Chondrocyte (in vitro differentiated cells): Measurements from ENCODE around the gene JAK3. TPM values are rescaled to one million over a fixed set of nuclear protein-coding genes. Genes with fewer than 3 reads are reported as not detected.
A peak's percentile ranks its signal among the peaks of the same experiment; 100 is the strongest.

ENCODE experiments used
- DNase-seq: peaks from one replicate; pipeline ENCODE4 v3.0.0; 2021; ENCODE audit warnings: mixed read lengths, low spot score
- H3K27ac Mint-ChIP-seq: one replicate; pipeline ENCODE4 v1.8.0; 2021; ENCODE audit warnings: mild to moderate bottlenecking, moderate library complexity, mixed read lengths; ENCODE audit not compliant: unreplicated experiment
- H3K27me3 Mint-ChIP-seq: 2 replicates; pipeline ENCODE4 v1.8.0; 2021; ENCODE audit warnings: low read depth, mixed read lengths
- H3K36me3 Mint-ChIP-seq: 2 replicates; pipeline ENCODE4 v1.8.0; 2021; ENCODE audit warnings: low read depth, mixed read lengths
- H3K4me1 Mint-ChIP-seq: 2 replicates; pipeline ENCODE4 v1.8.0; 2021; ENCODE audit warnings: low read depth, mild to moderate bottlenecking, mixed read lengths
- H3K4me3 Mint-ChIP-seq: one replicate; pipeline ENCODE4 v1.8.0; 2021; ENCODE audit warnings: mild to moderate bottlenecking, moderate library complexity, mixed read lengths; ENCODE audit not compliant: unreplicated experiment
- H3K9me3 Mint-ChIP-seq: 2 replicates; pipeline ENCODE4 v1.8.0; 2021; ENCODE audit warnings: low read depth, mixed read lengths
- total RNA-seq: library from RNA; stranded (reverse); gene quantifications from 3 replicates; pipeline ENCODE4 v1.2.1, GENCODE V29; 2021
- TF ChIP-seq, protein P1 (sequence below): fragments of 200-600 bp; sonication (generic); IDR thresholded peaks from 2 replicates; pipeline ENCODE4 v1.5.0; 2021; ENCODE audit warnings: antibody characterized with exemption, mild to moderate bottlenecking, moderate library complexity

Gene JAK3
- total RNA-seq, 1 donor from 2014 or later, result 7.7 TPM

- Mint-ChIP-seq H3K27me3 (peaks cover 21% of the 10 kb centered on the region), H3K36me3 (no peaks in the 10 kb centered on the region), H3K4me3 (no peak overlapping the region), H3K4me1 (peaks cover 7% of the 10 kb centered on the region), H3K9me3 (no peaks in the 10 kb centered on the region), H3K27ac (no peak overlapping the region)
- TF ChIP-seq, protein P1, sequence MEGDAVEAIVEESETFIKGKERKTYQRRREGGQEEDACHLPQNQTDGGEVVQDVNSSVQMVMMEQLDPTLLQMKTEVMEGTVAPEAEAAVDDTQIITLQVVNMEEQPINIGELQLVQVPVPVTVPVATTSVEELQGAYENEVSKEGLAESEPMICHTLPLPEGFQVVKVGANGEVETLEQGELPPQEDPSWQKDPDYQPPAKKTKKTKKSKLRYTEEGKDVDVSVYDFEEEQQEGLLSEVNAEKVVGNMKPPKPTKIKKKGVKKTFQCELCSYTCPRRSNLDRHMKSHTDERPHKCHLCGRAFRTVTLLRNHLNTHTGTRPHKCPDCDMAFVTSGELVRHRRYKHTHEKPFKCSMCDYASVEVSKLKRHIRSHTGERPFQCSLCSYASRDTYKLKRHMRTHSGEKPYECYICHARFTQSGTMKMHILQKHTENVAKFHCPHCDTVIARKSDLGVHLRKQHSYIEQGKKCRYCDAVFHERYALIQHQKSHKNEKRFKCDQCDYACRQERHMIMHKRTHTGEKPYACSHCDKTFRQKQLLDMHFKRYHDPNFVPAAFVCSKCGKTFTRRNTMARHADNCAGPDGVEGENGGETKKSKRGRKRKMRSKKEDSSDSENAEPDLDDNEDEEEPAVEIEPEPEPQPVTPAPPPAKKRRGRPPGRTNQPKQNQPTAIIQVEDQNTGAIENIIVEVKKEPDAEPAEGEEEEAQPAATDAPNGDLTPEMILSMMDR, result no peak
- no peak for DNase-seq
Observed at GRCh38 chr19:17775991-17776803, 71.6 kb downstream of the JAK3 start.

DNA sequence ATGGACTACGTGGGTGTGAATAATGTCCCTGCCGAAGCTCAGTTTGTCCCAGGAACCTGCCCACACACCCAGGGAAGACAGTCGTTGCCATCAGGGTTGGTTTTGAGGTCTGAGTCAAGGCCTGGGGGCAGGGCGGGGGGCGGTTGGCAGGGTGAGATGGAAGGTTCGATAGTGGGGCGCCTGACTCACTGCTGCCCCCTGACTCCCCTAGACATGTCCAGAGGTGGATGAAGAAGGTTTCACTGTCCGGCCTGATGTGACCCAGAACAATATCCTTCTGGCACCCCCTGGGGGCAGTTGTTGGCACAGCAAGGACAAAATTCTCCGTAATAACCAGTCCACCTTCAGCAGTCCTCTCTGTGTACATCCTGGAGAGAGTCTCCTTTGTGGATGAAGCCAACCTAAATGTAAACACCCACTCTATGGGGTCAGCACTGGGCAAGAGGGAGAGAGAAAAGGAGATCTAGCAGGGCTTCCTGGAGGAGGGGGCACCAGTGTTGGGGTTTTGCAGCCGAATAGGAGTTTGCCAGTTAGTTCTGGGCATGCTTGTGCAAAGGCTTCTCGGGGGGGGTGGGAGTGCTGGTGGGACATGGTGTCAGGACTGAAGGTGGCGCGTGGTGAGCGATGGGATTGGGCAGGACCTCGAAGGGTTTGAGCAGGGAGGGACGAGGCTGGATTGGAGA, 72.4 kb downstream of the JAK3 start:
- Mint-ChIP-seq H3K27me3 (peaks cover 21% of the 10 kb centered on the region), H3K9me3 (no peaks in the 10 kb centered on the region), H3K4me3 (no peak overlapping the region), H3K4me1 (peaks cover 7% of the 10 kb centered on the region), H3K27ac (no peak overlapping the region), H3K36me3 (no peaks in the 10 kb centered on the region)
- DNase-seq, result no peak
- TF ChIP-seq, protein P1, result peak; percentile 81

Other genes with a start within 250 kb of the JAK3 start
- 2.0 to 3.9 TPM (median 2.1 TPM) in 3 replicates for gene UNC13A, start 159.6 kb downstream of the JAK3 start, total RNA-seq
- 34.7 to 64.4 TPM (median 61.3 TPM) in 3 replicates for gene MAP1S, start 128.5 kb downstream of the JAK3 start, total RNA-seq
- 0.22 to 0.70 TPM (median 0.49 TPM) in 3 replicates for gene FCHO1, start 96.5 kb downstream of the JAK3 start, total RNA-seq
- not detected in 3 replicates for gene B3GNT3, start 52.8 kb downstream of the JAK3 start, total RNA-seq
- gene INSL3, start 26.5 kb downstream of the JAK3 start, total RNA-seq, result not detected in 3 replicates
- 1,165 to 1,501 TPM (median 1,234 TPM) in 3 replicates for gene RPL18A, start 11.9 kb upstream of the JAK3 start, total RNA-seq
- gene SLC5A5, start 24.0 kb upstream of the JAK3 start, total RNA-seq, result not detected in 3 replicates
- 71.9 to 94.6 TPM (median 77.4 TPM) in 3 replicates for gene CCDC124, start 85.0 kb upstream of the JAK3 start, total RNA-seq
- gene KCNN1, start 119.1 kb upstream of the JAK3 start, total RNA-seq, result 0.31 TPM in 1 of 3 replicates, not detected in the others
- gene ARRDC2, start 160.2 kb upstream of the JAK3 start, total RNA-seq, result 12.2 to 19.8 TPM (median 17.8 TPM) in 3 replicates
- not detected in 3 replicates for gene IL12RB1, start 239.0 kb upstream of the JAK3 start, total RNA-seq
- gene MAST3, start 249.8 kb upstream of the JAK3 start, total RNA-seq, result 9.7 to 10.1 TPM (median 10.0 TPM) in 3 replicates